Measurements from ENCODE around the gene SYTL2.
"Not testable (repeated sequence)": the region's sequence is repeated elsewhere in the genome, so short reads cannot be mapped to it uniquely, and the experiment has no call there.

The SYTL2 gene

GRCh38 chr11:85680897-85681296, 130.0 kb downstream of the SYTL2 start:
- no peak for DNase-seq

GRCh38 chr11:85679576-85679975, 131.4 kb downstream of the SYTL2 start:
- no peak for DNase-seq

- no peak for DNase-seq
These were observed 137.5 kb downstream of the SYTL2 start for GRCh38 chr11:85673393-85673792.

- no peak for DNase-seq
These were observed 138.6 kb downstream of the SYTL2 start for GRCh38 chr11:85672105-85672902.

- not testable (repeated sequence) for DNase-seq
These were observed 139.8 kb downstream of the SYTL2 start for GRCh38 chr11:85670949-85671663.

- DNase-seq, result no peak
These were observed 142.8 kb downstream of the SYTL2 start for GRCh38 chr11:85668157-85668556.

- DNase-seq, result no peak
These were observed 144.3 kb downstream of the SYTL2 start for GRCh38 chr11:85666687-85667086.

- DNase-seq, result no peak
These were observed 145.2 kb downstream of the SYTL2 start for GRCh38 chr11:85665733-85666132.

GRCh38 chr11:85664615-85665481, 146.1 kb downstream of the SYTL2 start, which contains the start of gene CREBZF:
TSS of gene CREBZF (minus strand) at chr11:85665129. CDS start at chr11:85664875, 254 bp downstream.
- peak; percentile 90 to 91 for DNase-seq

- peak; percentile 35 to 38 for DNase-seq
These were observed 147.0 kb downstream of the SYTL2 start for GRCh38 chr11:85663753-85664614.

GRCh38 chr11:85663080-85663752, 147.7 kb downstream of the SYTL2 start:
- no peak for DNase-seq

- no peak for DNase-seq
These were observed 148.8 kb downstream of the SYTL2 start for GRCh38 chr11:85661972-85662664.

- DNase-seq, result no peak
These were observed 152.8 kb downstream of the SYTL2 start for GRCh38 chr11:85658180-85658579.

GRCh38 chr11:85656777-85657176, 154.2 kb downstream of the SYTL2 start:
- DNase-seq, result no peak

- DNase-seq, result not testable (repeated sequence)
These were observed 156.6 kb downstream of the SYTL2 start for GRCh38 chr11:85654343-85654742.

GRCh38 chr11:85652786-85653447, 158.0 kb downstream of the SYTL2 start:
- DNase-seq, result no peak

- DNase-seq, result no peak
These were observed 159.8 kb downstream of the SYTL2 start for GRCh38 chr11:85651118-85651517.

- peak; percentile 73 to 78 for DNase-seq
These were observed 163.2 kb downstream of the SYTL2 start, which contains the start of gene TMEM126A for GRCh38 chr11:85647604-85648299. TSS of gene TMEM126A (plus strand) at chr11:85647967. CDS start at chr11:85650256, 2,289 bp downstream.

- no peak for DNase-seq
These were observed 163.9 kb downstream of the SYTL2 start for GRCh38 chr11:85647078-85647477.

Data from NCI-H187 (cell line).